WTC11 (cell line): ENCODE data around the gene USP37. TPM values are rescaled to one million over a fixed set of nuclear protein-coding genes. Genes with fewer than 3 reads are reported as not detected.

Experiments used
- ATAC-seq: fragments of 200-7000 bp; cut with Tn5 transposase; 2 replicates; pipeline ENCODE4 v1.10.0; 2021; ENCODE audit warnings: mild to moderate bottlenecking, moderate library complexity
- CTCF ChIA-PET: fragments of 300-600 bp; sonication (Branson Sonifier 250); formaldehyde crosslinking; loops from one replicate; lab custom pipeline; 2021; ENCODE audit warnings: antibody characterized with exemption; lab: Charles Lee
- POLR2A ChIA-PET: fragments of 350-600 bp; sonication (Branson Sonifier 250); formaldehyde crosslinking; loops from one replicate; lab custom pipeline; 2021; ENCODE audit warnings: antibody characterized with exemption; lab: Charles Lee
- DNase-seq: peaks from one replicate; pipeline ENCODE4 v3.0.0; 2021; ENCODE audit warnings: low spot score
- H3K27ac Mint-ChIP-seq: 2 replicates; pipeline ENCODE4 v1.8.0; 2021; ENCODE audit warnings: mixed read lengths
- H3K27me3 Mint-ChIP-seq: 2 replicates; pipeline ENCODE4 v1.8.0; 2021; ENCODE audit warnings: low read depth, mild to moderate bottlenecking, moderate library complexity, mixed read lengths
- H3K36me3 Mint-ChIP-seq: 2 replicates; pipeline ENCODE4 v1.8.0; 2021; ENCODE audit warnings: mixed read lengths
- H3K4me1 Mint-ChIP-seq: 2 replicates; pipeline ENCODE4 v1.8.0; 2022; ENCODE audit warnings: mixed read lengths
- H3K4me3 Mint-ChIP-seq: 2 replicates; pipeline ENCODE4 v1.8.0; 2021; ENCODE audit warnings: mild to moderate bottlenecking, moderate library complexity, mixed read lengths
- H3K9me3 Mint-ChIP-seq: 2 replicates; pipeline ENCODE4 v1.8.0; 2021; ENCODE audit warnings: mixed read lengths
- ARID4B ChIP-seq: sonication (generic); formaldehyde crosslinking; IDR thresholded peaks from 2 replicates; pipeline ENCODE4 v1.8.0; 2023; ENCODE audit warnings: missing genetic modification reagents, mild to moderate bottlenecking, borderline replicate concordance
- CDX4 ChIP-seq: fragments of 250-450 bp; sonication (Bioruptor Pico); IDR thresholded peaks from 2 replicates; pipeline ENCODE4 v1.9.0; 2021; ENCODE audit warnings: moderate library complexity, mild to moderate bottlenecking, inconsistent platforms, borderline replicate concordance
- E2F5 ChIP-seq: sonication (generic); formaldehyde crosslinking; IDR thresholded peaks from 2 replicates; pipeline ENCODE4 v1.8.1; 2022; ENCODE audit warnings: mild to moderate bottlenecking, moderate library complexity, missing genetic modification reagents
- FOXP1 ChIP-seq: sonication (generic); formaldehyde crosslinking; IDR thresholded peaks from 2 replicates; pipeline ENCODE4 v1.8.0; 2022; ENCODE audit warnings: missing genetic modification reagents, mild to moderate bottlenecking, moderate library complexity, borderline replicate concordance
- GTF2I ChIP-seq: fragments of 250-450 bp; sonication (Bioruptor Pico); conservative IDR thresholded peaks from 2 replicates; pipeline ENCODE4 v1.4.0; 2021; ENCODE audit warnings: mild to moderate bottlenecking
- HMGA2 ChIP-seq: fragments of 250-450 bp; sonication (Bioruptor Pico); IDR thresholded peaks from 2 replicates; pipeline ENCODE4 v1.4.0; 2021; ENCODE audit warnings: mild to moderate bottlenecking, moderate library complexity
- IRF2 ChIP-seq: sonication (generic); formaldehyde crosslinking; IDR thresholded peaks from 2 replicates; pipeline ENCODE4 v1.8.0; 2022; ENCODE audit warnings: low read depth, missing genetic modification reagents, borderline replicate concordance
- OVOL2 ChIP-seq: fragments of 250-450 bp; sonication (Bioruptor Pico); IDR thresholded peaks from 2 replicates; pipeline ENCODE4 v1.9.0; 2021; ENCODE audit warnings: mild to moderate bottlenecking, borderline replicate concordance
- PRRX2 ChIP-seq: fragments of 250-450 bp; sonication (Bioruptor Pico); IDR thresholded peaks from 2 replicates; pipeline ENCODE4 v1.8.0; 2021; ENCODE audit warnings: mild to moderate bottlenecking
- TCF7 ChIP-seq: sonication (generic); formaldehyde crosslinking; IDR thresholded peaks from 2 replicates; pipeline ENCODE4 v1.8.0; 2022; ENCODE audit warnings: mild to moderate bottlenecking, low read depth, missing genetic modification reagents, moderate library complexity
- TEAD4 ChIP-seq: sonication (generic); formaldehyde crosslinking; IDR thresholded peaks from 2 replicates; pipeline ENCODE4 v1.8.0; 2022; ENCODE audit warnings: mild to moderate bottlenecking, missing genetic modification reagents
- ZBTB21 ChIP-seq: sonication (generic); formaldehyde crosslinking; IDR thresholded peaks from 2 replicates; pipeline ENCODE4 v1.8.1; 2023; ENCODE audit warnings: mild to moderate bottlenecking, missing genetic modification reagents, borderline replicate concordance
- ZBTB43 ChIP-seq: sonication (generic); formaldehyde crosslinking; IDR thresholded peaks from 2 replicates; pipeline ENCODE4 v1.8.1; 2023; ENCODE audit warnings: mild to moderate bottlenecking, missing genetic modification reagents
- ZNF416 ChIP-seq: fragments of 250-450 bp; sonication (Bioruptor Pico); IDR thresholded peaks from 2 replicates; pipeline ENCODE4 v1.9.0; 2021; ENCODE audit warnings: mild to moderate bottlenecking, inconsistent platforms
- ZNF512 ChIP-seq: sonication (generic); formaldehyde crosslinking; IDR thresholded peaks from 2 replicates; pipeline ENCODE4 v1.8.1; 2022; ENCODE audit warnings: missing genetic modification reagents, borderline replicate concordance
- total RNA-seq: library from RNA; stranded (reverse); gene quantifications from 3 replicates; pipeline ENCODE4 v1.2.3, GENCODE V29; 2021

USP37 gene
- total RNA-seq, 1 experiment from 2014 or later = 21.6 TPM

GRCh38 chr2:218479595-218479994, 88.6 kb downstream of the USP37 start:
- POLR2A ChIA-PET = no interaction called here
- ATAC-seq (no peak), DNase-seq (no peak)
- H3K27ac Mint-ChIP-seq = no peak overlapping the region
- H3K4me3 Mint-ChIP-seq = no peak overlapping the region
- H3K4me1 Mint-ChIP-seq = no peaks in the 10 kb centered on the region
- no peaks in the 10 kb centered on the region for H3K27me3 Mint-ChIP-seq
- H3K9me3 Mint-ChIP-seq = no peaks in the 10 kb centered on the region
- no peak for TF ChIP-seq ZNF416 (CRISPR knock-in tag)
- peak; percentile 91 for TF ChIP-seq HMGA2 (CRISPR knock-in tag)
- TF ChIP-seq GTF2I (CRISPR knock-in tag) = no peak
- TF ChIP-seq, all 79 proteins: peak for 1
- CTCF ChIA-PET = no interaction called here
- peaks cover 26% of the 10 kb centered on the region for H3K36me3 Mint-ChIP-seq

- DNase-seq (no peak), ATAC-seq (no peak)
- H3K27me3 Mint-ChIP-seq = no peaks in the 10 kb centered on the region
- H3K4me3 Mint-ChIP-seq = no peak overlapping the region
- peaks cover 34% of the 10 kb centered on the region for H3K36me3 Mint-ChIP-seq
- TF ChIP-seq TEAD4 (CRISPR knock-in tag) = no peak
- no peak for TF ChIP-seq FOXP1 (CRISPR knock-in tag)
- no peak for TF ChIP-seq OVOL2
- no peak for TF ChIP-seq ZNF512
- TF ChIP-seq PRRX2 (CRISPR knock-in tag) = no peak
- no peak for TF ChIP-seq CDX4 (CRISPR knock-in tag)
- no peak for TF ChIP-seq HMGA2 (CRISPR knock-in tag)
- no peak for TF ChIP-seq ZBTB21 (CRISPR knock-in tag)
- no peak for TF ChIP-seq E2F5
- no peak for TF ChIP-seq IRF2 (CRISPR knock-in tag)
- no peak for TF ChIP-seq TCF7 (CRISPR knock-in tag)
- TF ChIP-seq ARID4B (CRISPR knock-in tag) = no peak
- H3K27ac Mint-ChIP-seq = no peak overlapping the region
- no peaks in the 10 kb centered on the region for H3K4me1 Mint-ChIP-seq
- CTCF ChIA-PET = no interaction called here
- POLR2A ChIA-PET = no interaction called here
- no peaks in the 10 kb centered on the region for H3K9me3 Mint-ChIP-seq
Measured at GRCh38 chr2:218478544-218478943, 89.6 kb downstream of the USP37 start.

GRCh38 chr2:218477247-218477646, 90.9 kb downstream of the USP37 start:
- no peak overlapping the region for H3K4me3 Mint-ChIP-seq
- H3K9me3 Mint-ChIP-seq = no peaks in the 10 kb centered on the region
- no peak for ATAC-seq
- H3K4me1 Mint-ChIP-seq = no peaks in the 10 kb centered on the region
- no peak for TF ChIP-seq ZBTB43 (CRISPR knock-in tag)
- peaks cover 39% of the 10 kb centered on the region for H3K36me3 Mint-ChIP-seq
- CTCF ChIA-PET = interaction anchor here (0.5 kb wide), 1 partner anchor 66 kb away, joined by 3 read pairs; no protein-coding TSS in a partner anchor
- DNase-seq = no peak
- no peak overlapping the region for H3K27ac Mint-ChIP-seq
- POLR2A ChIA-PET = no interaction called here
- H3K27me3 Mint-ChIP-seq = no peaks in the 10 kb centered on the region
